ENCODE measurements around the gene DGKA.

DGKA gene

GRCh38 chr12:55957106-55957859 is 26.3 kb downstream of the DGKA start:
- Histone ChIP-seq H3K27ac (no peak overlapping the region), H2AFZ (ENCODE audit: low read depth) (no peak overlapping the region), H3K36me3 (ENCODE audit: insufficient read depth) (no peaks in the 10 kb centered on the region)

GRCh38 chr12:55963760-55964159 is 32.8 kb downstream of the DGKA start:
- Histone ChIP-seq H3K79me2 (ENCODE audit: insufficient read depth, low read depth) (peaks cover 17% of the 10 kb centered on the region), H4K20me1 (ENCODE audit: insufficient read depth) (no peaks in the 10 kb centered on the region), H3K4me2 (no peak overlapping the region), H3K36me3 (ENCODE audit: insufficient read depth) (no peaks in the 10 kb centered on the region), H3K4me1 (ENCODE audit: low read depth, poor library complexity, severe bottlenecking) (peaks cover 20% of the 10 kb centered on the region), H2AFZ (ENCODE audit: low read depth) (no peak overlapping the region), H3K4me3 (IDR thresholded peaks at IDR 0.05; ENCODE audit: insufficient read depth, low read depth, low read length) (no peak overlapping the region), H3K27ac (no peak overlapping the region), H3K27me3 (ENCODE audit: insufficient read depth, low read depth) (no peaks in the 10 kb centered on the region), H3K9ac (no peak overlapping the region)
- no peak for TF ChIP-seq CTCF (conservative IDR thresholded peaks at IDR 0.05; ENCODE audit: low read depth, low read length)

More at GRCh38 chr12:55957106-55957859, 26.3 kb downstream of the DGKA start:
- Histone ChIP-seq H3K4me1 (ENCODE audit: low read depth, poor library complexity, severe bottlenecking) (no peaks in the 10 kb centered on the region), H3K27me3 (ENCODE audit: insufficient read depth, low read depth) (no peaks in the 10 kb centered on the region), H3K4me2 (no peak overlapping the region), H3K79me2 (ENCODE audit: insufficient read depth, low read depth) (no peaks in the 10 kb centered on the region), H3K4me3 (IDR thresholded peaks at IDR 0.05; ENCODE audit: insufficient read depth, low read depth, low read length) (no peak overlapping the region), H4K20me1 (ENCODE audit: insufficient read depth) (no peaks in the 10 kb centered on the region), H3K9ac (no peak overlapping the region)
- no peak for TF ChIP-seq CTCF (conservative IDR thresholded peaks at IDR 0.05; ENCODE audit: low read depth, low read length)

- H3K36me3 ChIP-seq (ENCODE audit: insufficient read depth), result no peaks in the 10 kb centered on the region
- H3K4me2 ChIP-seq, result no peak overlapping the region; the same call in 1 of the 2 replicates
- H3K27me3 ChIP-seq (ENCODE audit: insufficient read depth, low read depth), result no peaks in the 10 kb centered on the region
- H3K27ac ChIP-seq, result no peak overlapping the region
- H3K79me2 ChIP-seq (ENCODE audit: insufficient read depth, low read depth), result peaks cover 17% of the 10 kb centered on the region
- no peaks in the 10 kb centered on the region for H4K20me1 ChIP-seq (ENCODE audit: insufficient read depth)
- no peak overlapping the region for H3K9ac ChIP-seq
- H3K4me1 ChIP-seq (ENCODE audit: low read depth, poor library complexity, severe bottlenecking), result peaks cover 20% of the 10 kb centered on the region
- H2AFZ ChIP-seq (ENCODE audit: low read depth), result 0 out of 2 replicates have a peak overlapping the region, but pooled peaks have one; percentile 97
- no peak overlapping the region for H3K4me3 ChIP-seq (IDR thresholded peaks at IDR 0.05; ENCODE audit: insufficient read depth, low read depth, low read length)
- no peak for TF ChIP-seq CTCF (conservative IDR thresholded peaks at IDR 0.05; ENCODE audit: low read depth, low read length)
Measured at GRCh38 chr12:55965240-55965639, 34.3 kb downstream of the DGKA start.

- peaks cover 17% of the 10 kb centered on the region for H3K79me2 ChIP-seq (ENCODE audit: insufficient read depth, low read depth)
- H3K27me3 ChIP-seq (ENCODE audit: insufficient read depth, low read depth), result no peaks in the 10 kb centered on the region
- peak within 1 kb of the TSS; percentile 67 for H3K4me3 ChIP-seq (IDR thresholded peaks at IDR 0.05; ENCODE audit: insufficient read depth, low read depth, low read length)
- TF ChIP-seq CTCF (conservative IDR thresholded peaks at IDR 0.05; ENCODE audit: low read depth, low read length), result no peak
- H4K20me1 ChIP-seq (ENCODE audit: insufficient read depth), result no peaks in the 10 kb centered on the region
- H2AFZ ChIP-seq (ENCODE audit: low read depth), result peak within 1 kb of the TSS; percentile 97
- H3K9ac ChIP-seq, result peak within 1 kb of the TSS; percentile 70
- no peaks in the 10 kb centered on the region for H3K36me3 ChIP-seq (ENCODE audit: insufficient read depth)
- peak within 1 kb of the TSS; percentile 24; the same call in 1 of the 2 replicates for H3K27ac ChIP-seq
- peaks cover 20% of the 10 kb centered on the region for H3K4me1 ChIP-seq (ENCODE audit: low read depth, poor library complexity, severe bottlenecking)
- peak within 1 kb of the TSS; percentile 82 for H3K4me2 ChIP-seq
Measured at GRCh38 chr12:55965941-55966407, 35.0 kb downstream of the DGKA start, which contains the start of gene PMEL. Gene PMEL, minus strand, starts transcription at chr12:55966042. Its CDS starts 31 bp downstream, at chr12:55966011.
